Upper lobe of left lung (tissue), 6 donors: ENCODE measurements around the gene ETV7. TPM values are rescaled to one million over a fixed set of nuclear protein-coding genes. Genes with fewer than 3 reads are reported as not detected.
A peak's percentile ranks its signal among the peaks of the same experiment; 100 is the strongest.

Experiments
- ATAC-seq, 2 donors: fragments of 200-7000 bp; cut with Tn5 transposase; one replicate each; pipeline ENCODE4 v1.9.1; 2022; ENCODE audit warnings: mild to moderate bottlenecking in 2 of 2, moderate library complexity in 2 of 2; ENCODE audit not compliant: low FRiP score in 2 of 2
- DNase-seq, 2 donors: peaks; one replicate each; pipeline ENCODE4 v3.0.0-alpha.2; 2019 to 2020
- H3K27ac ChIP-seq, 4 donors: fragments of 200-600 bp; sonication (generic); one replicate each; pipeline ENCODE4 v1.5.1; 2016 to 2019
- H3K27me3 ChIP-seq, 4 donors: fragments of 200-600 bp; sonication (generic); one replicate each; pipeline ENCODE4 v1.5.1; 2017 to 2019
- H3K36me3 ChIP-seq, 4 donors: fragments of 200-600 bp; sonication (generic); one replicate each; pipeline ENCODE4 v1.5.1; 2016 to 2019
- H3K4me1 ChIP-seq, 4 donors: fragments of 200-600 bp; sonication (generic); one replicate each; pipeline ENCODE4 v1.5.1; 2018 to 2019
- H3K4me3 ChIP-seq, 4 donors: fragments of 200-600 bp; sonication (generic); one replicate each; pipeline ENCODE4 v1.5.1; 2017 to 2019; ENCODE audit warnings: mild to moderate bottlenecking in 2 of 4, moderate library complexity in 1 of 4
- H3K9me3 ChIP-seq, 4 donors: fragments of 200-600 bp; sonication (generic); one replicate each; pipeline ENCODE4 v1.5.1; 2018 to 2019
- EP300 ChIP-seq, 4 donors: sonication (generic); formaldehyde crosslinking; IDR thresholded peaks; one replicate each; pipeline ENCODE4 v1.5.1; 2017; ENCODE audit warnings: antibody characterized with exemption in 4 of 4, control low read depth in 2 of 4
- POLR2A ChIP-seq, 4 donors: fragments of 450-650 bp; IDR thresholded peaks; one replicate each; pipeline ENCODE4 v1.5.1; 2016 to 2017; ENCODE audit warnings: antibody characterized with exemption in 4 of 4, mild to moderate bottlenecking in 2 of 4
- POLR2AphosphoS5 ChIP-seq, 2 donors: sonication (generic); formaldehyde crosslinking; IDR thresholded peaks; one replicate each; pipeline ENCODE4 v1.5.1; 2017; ENCODE audit warnings: antibody characterized with exemption in 2 of 2
- WGBS, 2 donors: methylation state at CpG; one replicate each; pipeline ENCODE4 v1.1.5; 2017 to 2018; 5-methylcytosine and 5-hydroxymethylcytosine counted together
- total RNA-seq, 6 donors: library from RNA; depleted of rRNA in 4 of 6; stranded (reverse); fragments of >200 nt in 4 of 6; gene quantifications; one replicate each; pipeline versions ENCODE4 v1.1.0 to v1.2.1, GENCODE V29; 2016 to 2021
- TF ChIP-seq, protein P1 (sequence below), 6 experiments: fragments of 450-650 bp in 4 of 6; fragments of 200-600 bp in 2 of 6; sonication (generic) in 2 of 6; IDR thresholded peaks; one replicate each; pipeline ENCODE4 v1.5.1; 2016 to 2019; ENCODE audit warnings: antibody characterized with exemption in 6 of 6
- donor health status: DM: no; HTN: no; CAD: no; lungs with moderate emphysema.
- donor health status: DM: no; HTN: yes; CAD: no; lungs with severe emphysema.

Gene ETV7
- total RNA-seq, 6 donors from 2014 or later: 2.0 to 10.5 (median 4.2) TPM

DNA sequence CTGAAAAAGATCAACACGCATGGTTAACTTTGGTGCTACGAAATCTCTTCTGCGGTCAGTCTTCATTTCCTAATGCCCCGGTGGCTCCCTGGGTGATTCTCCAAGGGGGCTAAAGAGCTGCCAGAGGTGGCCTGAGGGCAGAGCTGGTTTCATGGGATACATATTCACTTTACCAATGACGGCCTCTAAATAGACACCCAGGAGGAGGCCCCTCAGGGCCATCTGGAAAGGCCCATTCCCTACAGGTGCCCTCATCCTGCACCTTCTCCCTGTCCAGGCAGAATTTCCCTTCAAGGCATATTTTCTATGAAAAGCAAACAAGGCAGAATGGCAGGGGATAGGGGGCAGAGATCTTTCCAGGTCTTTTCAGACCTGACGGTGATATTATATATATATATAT lies 63.3 kb downstream of the ETV7 start:
- Histone ChIP-seq H3K4me3 (no peak overlapping the region), H3K4me1 (no peaks in the 10 kb centered on the region), H3K36me3 (no peaks in the 10 kb centered on the region), H3K27me3 (no peaks in the 10 kb centered on the region), H3K9me3 (no peaks in the 10 kb centered on the region), H3K27ac (no peak overlapping the region)
- ATAC-seq: no peak
- DNase-seq: no peak
- 85 to 87% methylated on average over 6 of the region's 6 CpGs for WGBS, 2 donors
- TF ChIP-seq, protein P1, sequence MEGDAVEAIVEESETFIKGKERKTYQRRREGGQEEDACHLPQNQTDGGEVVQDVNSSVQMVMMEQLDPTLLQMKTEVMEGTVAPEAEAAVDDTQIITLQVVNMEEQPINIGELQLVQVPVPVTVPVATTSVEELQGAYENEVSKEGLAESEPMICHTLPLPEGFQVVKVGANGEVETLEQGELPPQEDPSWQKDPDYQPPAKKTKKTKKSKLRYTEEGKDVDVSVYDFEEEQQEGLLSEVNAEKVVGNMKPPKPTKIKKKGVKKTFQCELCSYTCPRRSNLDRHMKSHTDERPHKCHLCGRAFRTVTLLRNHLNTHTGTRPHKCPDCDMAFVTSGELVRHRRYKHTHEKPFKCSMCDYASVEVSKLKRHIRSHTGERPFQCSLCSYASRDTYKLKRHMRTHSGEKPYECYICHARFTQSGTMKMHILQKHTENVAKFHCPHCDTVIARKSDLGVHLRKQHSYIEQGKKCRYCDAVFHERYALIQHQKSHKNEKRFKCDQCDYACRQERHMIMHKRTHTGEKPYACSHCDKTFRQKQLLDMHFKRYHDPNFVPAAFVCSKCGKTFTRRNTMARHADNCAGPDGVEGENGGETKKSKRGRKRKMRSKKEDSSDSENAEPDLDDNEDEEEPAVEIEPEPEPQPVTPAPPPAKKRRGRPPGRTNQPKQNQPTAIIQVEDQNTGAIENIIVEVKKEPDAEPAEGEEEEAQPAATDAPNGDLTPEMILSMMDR (IDR thresholded peaks at IDR 0.05): no peak
- TF ChIP-seq POLR2AphosphoS5 (IDR thresholded peaks at IDR 0.05): no peak
- no peak for TF ChIP-seq EP300 (IDR thresholded peaks at IDR 0.05)
- no peak for TF ChIP-seq POLR2A (IDR thresholded peaks at IDR 0.05)

GRCh38 chr6:36323062-36323461 lies 64.4 kb downstream of the ETV7 start:
- H3K27me3 ChIP-seq: no peaks in the 10 kb centered on the region
- DNase-seq (peak in 1 of 2 donors; percentile 45), ATAC-seq (no peak)
- no peak for TF ChIP-seq POLR2A (IDR thresholded peaks at IDR 0.05)
- TF ChIP-seq, protein P1 (IDR thresholded peaks at IDR 0.05): no peak
- no peak for TF ChIP-seq POLR2AphosphoS5 (IDR thresholded peaks at IDR 0.05)
- TF ChIP-seq EP300 (IDR thresholded peaks at IDR 0.05): no peak
- no peaks in the 10 kb centered on the region for H3K9me3 ChIP-seq
- WGBS, 2 donors: 70 to 71% methylated on average over 8 of the region's 8 CpGs
- no peaks in the 10 kb centered on the region for H3K4me1 ChIP-seq
- H3K4me3 ChIP-seq: no peak overlapping the region
- H3K27ac ChIP-seq: no peak overlapping the region
- no peaks in the 10 kb centered on the region for H3K36me3 ChIP-seq

GRCh38 chr6:36322591-36322990 lies 64.9 kb downstream of the ETV7 start:
- TF ChIP-seq POLR2A (IDR thresholded peaks at IDR 0.05) (no peak), EP300 (IDR thresholded peaks at IDR 0.05) (no peak)
- Histone ChIP-seq H3K36me3 (no peaks in the 10 kb centered on the region), H3K4me3 (no peak overlapping the region), H3K4me1 (no peaks in the 10 kb centered on the region), H3K27ac (no peak overlapping the region), H3K27me3 (no peaks in the 10 kb centered on the region), H3K9me3 (no peaks in the 10 kb centered on the region)
- no peak for ATAC-seq
- no peak for DNase-seq
- WGBS, 2 donors: 82 to 88% methylated on average over 3 of the region's 3 CpGs

GRCh38 chr6:36320475-36320874 lies 67.0 kb downstream of the ETV7 start:
- no peaks in the 10 kb centered on the region for H3K9me3 ChIP-seq
- no peak for ATAC-seq
- H3K4me3 ChIP-seq: no peak overlapping the region
- H3K36me3 ChIP-seq: no peaks in the 10 kb centered on the region
- TF ChIP-seq, protein P1 (IDR thresholded peaks at IDR 0.05): no peak
- TF ChIP-seq POLR2A (IDR thresholded peaks at IDR 0.05) (no peak), POLR2AphosphoS5 (IDR thresholded peaks at IDR 0.05) (no peak), EP300 (IDR thresholded peaks at IDR 0.05) (no peak)
- 83 to 87% methylated on average over 11 of the region's 11 CpGs for WGBS, 2 donors
- peak in 1 of 2 donors; percentile 41 for DNase-seq
- no peaks in the 10 kb centered on the region for H3K4me1 ChIP-seq
- H3K27ac ChIP-seq: no peak overlapping the region
- H3K27me3 ChIP-seq: no peaks in the 10 kb centered on the region

DNA sequence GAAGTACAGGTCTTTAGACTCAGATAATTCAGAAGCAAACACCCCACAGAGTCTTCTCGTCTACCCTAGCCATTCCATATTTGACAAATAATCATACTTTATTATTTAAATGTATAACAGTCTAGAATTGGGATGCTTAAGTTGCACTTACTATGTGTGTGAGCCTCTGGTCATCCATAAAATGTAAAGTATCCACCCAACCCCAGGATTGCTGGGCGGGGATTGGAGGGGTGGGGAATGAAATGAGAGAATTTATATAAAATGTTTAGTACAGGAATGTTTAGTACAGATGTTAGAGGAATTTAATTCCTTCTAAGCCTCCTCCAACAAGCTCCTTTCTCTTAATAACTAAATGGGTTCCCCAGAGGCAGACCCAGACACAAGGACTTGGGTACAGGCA lies 67.6 kb downstream of the ETV7 start:
- Histone ChIP-seq H3K27me3 (no peaks in the 10 kb centered on the region), H3K36me3 (no peaks in the 10 kb centered on the region), H3K4me3 (no peak overlapping the region), H3K4me1 (no peaks in the 10 kb centered on the region), H3K9me3 (no peaks in the 10 kb centered on the region), H3K27ac (no peak overlapping the region)
- no peak for DNase-seq
- WGBS, 2 donors: 72 to 85% methylated on average over 2 of the region's 2 CpGs
- TF ChIP-seq POLR2A (IDR thresholded peaks at IDR 0.05) (no peak), EP300 (IDR thresholded peaks at IDR 0.05) (no peak), POLR2AphosphoS5 (IDR thresholded peaks at IDR 0.05) (no peak)
- TF ChIP-seq, protein P1 (IDR thresholded peaks at IDR 0.05): no peak
- no peak for ATAC-seq
